K562 (cell line): ENCODE data around the gene TMF1. TPM values are rescaled to one million over a fixed set of nuclear protein-coding genes. Genes with fewer than 3 reads are reported as not detected.

Source experiments
- CAMTA2 ChIP-seq: fragments of 250-450 bp; sonication (Bioruptor Pico); conservative IDR thresholded peaks from 2 replicates; pipeline ENCODE4 v1.5.1; 2022
- CREB1 ChIP-seq, 2 experiments: sonication (generic) in 1 of 2; formaldehyde crosslinking in 1 of 2; IDR thresholded peaks; 2 replicates each; pipeline versions ENCODE4 v1.6.1 to v1.8.0; 2012 to 2022; ENCODE audit warnings: inconsistent platforms in 1 of 2, mild to moderate bottlenecking in 1 of 2, missing genetic modification reagents in 1 of 2, moderate library complexity in 1 of 2
- ILF3 ChIP-seq: fragments of 450-650 bp; IDR thresholded peaks from 2 replicates; pipeline ENCODE4 v1.6.1; 2018; ENCODE audit warnings: antibody characterized with exemption, mild to moderate bottlenecking, moderate library complexity, borderline replicate concordance
- KLF16 ChIP-seq: IDR thresholded peaks from 2 replicates; pipeline ENCODE4 v1.6.1; 2016; ENCODE audit warnings: antibody characterized with exemption
- L3MBTL2 ChIP-seq: fragments of 450-650 bp; IDR thresholded peaks from 2 replicates; pipeline ENCODE4 v1.6.1; 2016; ENCODE audit warnings: mild to moderate bottlenecking, moderate library complexity
- POLR2A ChIP-seq: fragments of 450-650 bp; conservative IDR thresholded peaks from 2 replicates; pipeline ENCODE4 v1.6.1; 2016
- RAD51 ChIP-seq: fragments of 450-650 bp; IDR thresholded peaks from 2 replicates; pipeline ENCODE4 v1.7.1; 2016; ENCODE audit warnings: low read depth, mild to moderate bottlenecking, borderline replicate concordance
- SIX5 ChIP-seq, 2 experiments: IDR thresholded peaks; 2 replicates each; pipeline ENCODE4 v1.6.1; 2011; ENCODE audit warnings: low read length in 2 of 2, borderline replicate concordance in 1 of 2, low read depth in 1 of 2, mild to moderate bottlenecking in 1 of 2, moderate library complexity in 1 of 2; ENCODE audit not compliant: insufficient read depth in 1 of 2
- SREBF1 ChIP-seq: fragments of 150-350 bp; IDR thresholded peaks from 2 replicates; pipeline ENCODE4 v1.6.1; 2014; ENCODE audit warnings: antibody characterized with exemption, low read depth, low read length, borderline replicate concordance
- SRSF7 ChIP-seq: fragments of 200-400 bp; formaldehyde crosslinking; optimal IDR thresholded peaks from 2 replicates; pipeline ENCODE3; 2017; ENCODE audit warnings: mild to moderate bottlenecking, low read depth, low read length
- TRIM25 ChIP-seq: fragments of 450-650 bp; IDR thresholded peaks from 2 replicates; pipeline ENCODE4 v1.7.0; 2016; ENCODE audit warnings: borderline replicate concordance
- ZFP36 ChIP-seq: fragments of 150-350 bp; IDR thresholded peaks from 2 replicates; pipeline ENCODE4 v1.6.1; 2018; ENCODE audit warnings: low read length, low read depth; ENCODE audit not compliant: partially characterized antibody
- polyA plus RNA-seq, 8 experiments: library from polyadenylated mRNA; depleted of rRNA in 4 of 8; stranded (reverse) in 5 of 8; unstranded in 3 of 8; fragments of >200 nt; fragmentation: Nextera tagmentation in 2 of 8; fragmentation: Illumina TruSeq in 1 of 8; extraction: Ambion mirVana in 2 of 8; extraction: Trizol in 1 of 8; gene quantifications; 2 replicates each; pipeline versions ENCODE4 v1.2.1 to v1.2.3, GENCODE V29; 2011 to 2014; ENCODE audit warnings: inconsistent platforms in 1 of 8, missing spikeins in 1 of 8
- total RNA-seq, 7 experiments: library from RNA; depleted of rRNA in 6 of 7; stranded (reverse); fragments of >200 nt in 6 of 7; fragmentation: Illumina TruSeq in 2 of 7; extraction: Trizol in 2 of 7; gene quantifications; 2 replicates each; pipeline versions ENCODE4 v1.2.1 to v1.2.3, GENCODE V29; 2011 to 2021; ENCODE audit warnings: low replicate concordance in 1 of 7
- TF ChIP-seq, protein P1 (sequence below): fragments of 250-450 bp; sonication (Bioruptor Pico); IDR thresholded peaks from 2 replicates; pipeline ENCODE4 v1.4.0; 2020; ENCODE audit warnings: mild to moderate bottlenecking, moderate library complexity, borderline replicate concordance

TMF1 gene
- total and polyA plus RNA-seq, 9 of the 15 experiments (the other 6 are each of a cell fraction or from before 2014, with no cell fraction given): 3.1 to 13.9 (median 10.3) TPM

- TF ChIP-seq L3MBTL2: 0 out of 2 replicates have a peak, but pooled peaks have one; percentile 4
- no peak for TF ChIP-seq ILF3
- TF ChIP-seq RAD51: 0 out of 2 replicates have a peak, but pooled peaks have one; percentile 4
- no peak for TF ChIP-seq SIX5 (IDR thresholded peaks at IDR 0.05; ENCODE audit: borderline replicate concordance in 1 of 2, insufficient read depth in 1 of 2, low read depth in 1 of 2, low read length in 2 of 2)
- TF ChIP-seq TRIM25: 0 out of 2 replicates have a peak, but pooled peaks have one; percentile 18
- TF ChIP-seq CAMTA2 (CRISPR knock-in tag): no peak
- TF ChIP-seq SRSF7: no peak
- TF ChIP-seq, protein P1, sequence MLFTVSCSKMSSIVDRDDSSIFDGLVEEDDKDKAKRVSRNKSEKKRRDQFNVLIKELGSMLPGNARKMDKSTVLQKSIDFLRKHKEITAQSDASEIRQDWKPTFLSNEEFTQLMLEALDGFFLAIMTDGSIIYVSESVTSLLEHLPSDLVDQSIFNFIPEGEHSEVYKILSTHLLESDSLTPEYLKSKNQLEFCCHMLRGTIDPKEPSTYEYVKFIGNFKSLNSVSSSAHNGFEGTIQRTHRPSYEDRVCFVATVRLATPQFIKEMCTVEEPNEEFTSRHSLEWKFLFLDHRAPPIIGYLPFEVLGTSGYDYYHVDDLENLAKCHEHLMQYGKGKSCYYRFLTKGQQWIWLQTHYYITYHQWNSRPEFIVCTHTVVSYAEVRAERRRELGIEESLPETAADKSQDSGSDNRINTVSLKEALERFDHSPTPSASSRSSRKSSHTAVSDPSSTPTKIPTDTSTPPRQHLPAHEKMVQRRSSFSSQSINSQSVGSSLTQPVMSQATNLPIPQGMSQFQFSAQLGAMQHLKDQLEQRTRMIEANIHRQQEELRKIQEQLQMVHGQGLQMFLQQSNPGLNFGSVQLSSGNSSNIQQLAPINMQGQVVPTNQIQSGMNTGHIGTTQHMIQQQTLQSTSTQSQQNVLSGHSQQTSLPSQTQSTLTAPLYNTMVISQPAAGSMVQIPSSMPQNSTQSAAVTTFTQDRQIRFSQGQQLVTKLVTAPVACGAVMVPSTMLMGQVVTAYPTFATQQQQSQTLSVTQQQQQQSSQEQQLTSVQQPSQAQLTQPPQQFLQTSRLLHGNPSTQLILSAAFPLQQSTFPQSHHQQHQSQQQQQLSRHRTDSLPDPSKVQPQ (CRISPR knock-in tag): no peak
- TF ChIP-seq ZFP36: no peak
- TF ChIP-seq KLF16: no peak
- no peak for TF ChIP-seq SREBF1
- TF ChIP-seq CREB1 (IDR thresholded peaks at IDR 0.05): no peak
- TF ChIP-seq CREB1 (CRISPR knock-in tag; IDR thresholded peaks at IDR 0.05): 0 out of 2 replicates have a peak, but pooled peaks have one; percentile 4
- TF ChIP-seq POLR2A: 0 out of 2 replicates have a peak, but pooled peaks have one; percentile 5
- TF ChIP-seq, all 486 proteins: peak for 6
Observed at GRCh38 chr3:69014022-69014580, 38.0 kb downstream of the TMF1 start (continued).
